Measurements from ENCODE around the gene ELOVL3.

GRCh38 chr10:102269017-102269416, 42.9 kb downstream of the ELOVL3 start:
- no peak for TF ChIP-seq POLR2A (IDR thresholded peaks at IDR 0.05)
- TF ChIP-seq EP300 (IDR thresholded peaks at IDR 0.05) = no peak
- TF ChIP-seq CTCF (IDR thresholded peaks at IDR 0.05) = no peak
- no peak for TF ChIP-seq POLR2AphosphoS5 (IDR thresholded peaks at IDR 0.05)
